Measurements from ENCODE around the gene CCDC182. TPM values are rescaled to one million over a fixed set of nuclear protein-coding genes. Genes with fewer than 3 reads are reported as not detected.

Gene CCDC182
- total RNA-seq, 1 donor = not detected

DNA sequence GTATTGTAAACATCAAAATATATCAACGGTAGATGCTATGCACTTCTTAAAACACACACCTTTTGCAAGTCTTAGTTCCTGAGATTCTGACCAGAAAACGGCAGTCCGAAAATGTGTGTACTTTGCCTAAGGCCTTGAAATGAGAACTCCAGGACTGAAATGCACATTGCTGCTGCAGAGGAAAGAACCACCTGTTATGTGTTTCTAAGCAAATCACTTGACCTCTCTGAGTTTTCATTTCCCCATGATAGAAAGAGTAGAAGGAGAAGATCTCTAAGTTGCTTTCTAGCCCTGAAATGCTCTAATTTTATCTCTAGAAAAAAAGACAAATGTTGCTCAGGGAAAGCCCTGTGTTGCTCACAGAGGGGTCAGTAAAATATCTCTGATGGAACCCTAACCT, 9.9 kb downstream of the CCDC182 start:
- no peak overlapping the region for H3K4me3 ChIP-seq (ENCODE audit: low read depth, low read length)
- TF ChIP-seq, protein P1, sequence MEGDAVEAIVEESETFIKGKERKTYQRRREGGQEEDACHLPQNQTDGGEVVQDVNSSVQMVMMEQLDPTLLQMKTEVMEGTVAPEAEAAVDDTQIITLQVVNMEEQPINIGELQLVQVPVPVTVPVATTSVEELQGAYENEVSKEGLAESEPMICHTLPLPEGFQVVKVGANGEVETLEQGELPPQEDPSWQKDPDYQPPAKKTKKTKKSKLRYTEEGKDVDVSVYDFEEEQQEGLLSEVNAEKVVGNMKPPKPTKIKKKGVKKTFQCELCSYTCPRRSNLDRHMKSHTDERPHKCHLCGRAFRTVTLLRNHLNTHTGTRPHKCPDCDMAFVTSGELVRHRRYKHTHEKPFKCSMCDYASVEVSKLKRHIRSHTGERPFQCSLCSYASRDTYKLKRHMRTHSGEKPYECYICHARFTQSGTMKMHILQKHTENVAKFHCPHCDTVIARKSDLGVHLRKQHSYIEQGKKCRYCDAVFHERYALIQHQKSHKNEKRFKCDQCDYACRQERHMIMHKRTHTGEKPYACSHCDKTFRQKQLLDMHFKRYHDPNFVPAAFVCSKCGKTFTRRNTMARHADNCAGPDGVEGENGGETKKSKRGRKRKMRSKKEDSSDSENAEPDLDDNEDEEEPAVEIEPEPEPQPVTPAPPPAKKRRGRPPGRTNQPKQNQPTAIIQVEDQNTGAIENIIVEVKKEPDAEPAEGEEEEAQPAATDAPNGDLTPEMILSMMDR (IDR thresholded peaks at IDR 0.05; ENCODE audit: insufficient read depth, low read depth, low read length) = no peak
- no peak for DNase-seq (ENCODE audit: low read depth)

DNA sequence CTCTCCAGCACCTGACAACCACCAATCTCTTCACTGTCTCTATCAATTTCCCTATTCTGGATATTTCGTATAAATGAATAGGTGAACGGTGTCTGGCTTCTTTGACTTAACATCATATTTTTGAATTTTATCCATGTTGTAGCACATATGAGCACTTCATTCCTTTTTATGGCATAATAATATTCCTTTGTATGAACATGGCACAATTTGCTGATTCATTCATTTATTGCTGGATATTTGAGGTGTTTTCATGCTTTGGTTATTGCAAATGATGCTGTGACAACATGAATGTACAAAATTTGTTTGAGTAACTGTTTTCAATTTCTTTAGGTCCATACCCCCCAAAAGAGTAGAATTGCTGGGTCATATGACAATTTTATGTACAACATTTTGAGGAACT, 12.0 kb downstream of the CCDC182 start:
- DNase-seq (ENCODE audit: low read depth) = no peak
- no peak overlapping the region for H3K4me3 ChIP-seq (ENCODE audit: low read depth, low read length)
- TF ChIP-seq, protein P1 (IDR thresholded peaks at IDR 0.05; ENCODE audit: insufficient read depth, low read depth, low read length) = no peak

DNA sequence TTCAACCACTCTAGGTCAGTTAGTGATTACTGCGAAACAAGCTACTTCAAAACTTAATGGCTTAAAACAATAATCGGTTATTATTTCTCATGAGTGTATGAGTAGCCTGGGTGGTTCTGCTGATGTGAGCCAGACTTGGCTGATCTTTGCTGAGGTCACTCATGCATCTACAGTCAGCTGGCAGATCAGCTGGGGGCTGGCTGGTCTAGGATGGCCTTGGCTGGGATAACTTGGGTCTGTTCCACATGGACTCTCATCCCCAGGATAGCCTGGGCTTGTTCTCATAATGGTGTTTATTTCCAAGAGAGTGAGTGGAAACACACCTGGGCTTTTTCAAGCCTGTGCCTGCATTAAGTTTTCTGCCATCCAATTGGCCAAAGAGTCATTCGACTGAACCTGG, 13.0 kb downstream of the CCDC182 start:
- DNase-seq (ENCODE audit: low read depth) = no peak
- TF ChIP-seq, protein P1 (IDR thresholded peaks at IDR 0.05; ENCODE audit: insufficient read depth, low read depth, low read length) = no peak
- H3K4me3 ChIP-seq (ENCODE audit: low read depth, low read length) = no peak overlapping the region

- no peak overlapping the region for H3K4me3 ChIP-seq (ENCODE audit: low read depth, low read length)
- no peak for DNase-seq (ENCODE audit: low read depth)
- TF ChIP-seq, protein P1 (IDR thresholded peaks at IDR 0.05; ENCODE audit: insufficient read depth, low read depth, low read length) = no peak
Measured at GRCh38 chr17:57730026-57730701, 14.9 kb downstream of the CCDC182 start.

GRCh38 chr17:57727630-57728175, 17.4 kb downstream of the CCDC182 start:
- H3K4me3 ChIP-seq (ENCODE audit: low read depth, low read length) = no peak overlapping the region
- no peak for DNase-seq (ENCODE audit: low read depth)
- TF ChIP-seq, protein P1 (IDR thresholded peaks at IDR 0.05; ENCODE audit: insufficient read depth, low read depth, low read length) = no peak

- TF ChIP-seq, protein P1 (IDR thresholded peaks at IDR 0.05; ENCODE audit: insufficient read depth, low read depth, low read length) = no peak
- DNase-seq (ENCODE audit: low read depth) = no peak
- no peak overlapping the region for H3K4me3 ChIP-seq (ENCODE audit: low read depth, low read length)
Measured at GRCh38 chr17:57726838-57727237, 18.3 kb downstream of the CCDC182 start.
